Kidney epithelial cell (primary cell): ENCODE measurements around the gene ADCY3. TPM values are rescaled to one million over a fixed set of nuclear protein-coding genes. Genes with fewer than 3 reads are reported as not detected.
A peak's percentile ranks its signal among the peaks of the same experiment; 100 is the strongest.

Experiments
- DNase-seq: peaks from one replicate; pipeline ENCODE4 v3.0.0-alpha.2; 2010; ENCODE audit warnings: low read depth
- H3K27me3 ChIP-seq: 2 replicates; pipeline ENCODE4 v1.6.0; 2011; ENCODE audit warnings: low read length; ENCODE audit not compliant: control insufficient read depth, insufficient read depth
- H3K36me3 ChIP-seq: 2 replicates; pipeline ENCODE4 v1.5.1; 2011; ENCODE audit warnings: low read length; ENCODE audit not compliant: control insufficient read depth, insufficient read depth
- H3K4me3 ChIP-seq: 2 replicates; pipeline ENCODE4 v1.5.1; 2011; ENCODE audit warnings: low read depth, mild to moderate bottlenecking, control low read depth, low read length
- CTCF ChIP-seq: IDR thresholded peaks from 2 replicates; pipeline ENCODE4 v1.5.1; 2011; ENCODE audit warnings: mild to moderate bottlenecking, moderate library complexity, low read length, control low read depth, inconsistent platforms; ENCODE audit not compliant: insufficient read depth, poor library complexity, severe bottlenecking
- total RNA-seq: library from RNA; depleted of rRNA; stranded (reverse); fragments of >200 nt; gene quantifications from 2 replicates; pipeline ENCODE4 v1.2.3, GENCODE V29; 2015

The ADCY3 gene
- total RNA-seq, 1 donor from 2014 or later: 24.5 TPM

DNA sequence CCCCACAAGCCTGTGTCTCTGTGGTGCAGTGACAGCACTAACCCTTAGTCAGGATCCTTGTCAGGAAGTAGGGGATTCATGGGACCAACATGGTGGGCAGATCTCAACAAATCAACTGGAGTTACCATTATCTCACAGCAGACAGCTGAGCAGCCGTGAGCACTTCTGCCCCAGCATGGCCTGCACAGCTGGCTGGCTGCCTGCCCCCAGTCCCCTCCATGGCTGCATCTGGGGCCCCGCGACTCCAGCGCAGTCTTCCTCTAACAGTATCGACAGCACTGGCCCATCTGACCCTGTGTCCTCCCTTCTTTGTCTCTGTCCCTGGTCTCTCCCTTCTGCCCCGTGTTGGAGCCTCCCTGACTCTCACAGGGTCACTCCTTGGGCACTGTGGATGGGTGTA is 4.7 kb upstream of the ADCY3 start:
- DNase-seq: no peak
- Histone ChIP-seq H3K27me3 (peaks cover 2% of the 10 kb centered on the region), H3K36me3 (no peaks in the 10 kb centered on the region), H3K4me3 (no peak overlapping the region)
- no peak for TF ChIP-seq CTCF

DNA sequence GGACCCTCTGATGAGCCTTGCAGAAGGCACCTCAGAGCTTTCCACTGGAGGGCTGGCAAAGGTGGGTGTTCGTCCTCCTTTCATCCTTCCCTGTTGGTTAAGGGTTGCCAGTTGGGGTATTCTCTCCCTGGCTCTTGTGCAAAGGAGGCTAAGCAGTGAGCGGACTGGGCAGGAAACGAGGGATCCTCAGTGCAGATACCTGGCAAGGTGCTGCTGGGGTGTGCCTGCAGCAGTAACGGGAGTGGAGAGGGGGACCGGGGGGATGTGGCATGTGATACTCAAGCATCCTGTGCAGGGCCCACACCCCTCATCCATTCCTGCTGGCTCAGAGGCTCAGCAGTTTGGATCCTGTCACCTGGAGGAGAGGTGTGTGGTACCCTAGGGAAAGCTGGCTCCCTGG is 4.2 kb upstream of the ADCY3 start:
- Histone ChIP-seq H3K27me3 (peaks cover 2% of the 10 kb centered on the region), H3K36me3 (no peaks in the 10 kb centered on the region), H3K4me3 (no peak overlapping the region)
- no peak for DNase-seq
- no peak for TF ChIP-seq CTCF

DNA sequence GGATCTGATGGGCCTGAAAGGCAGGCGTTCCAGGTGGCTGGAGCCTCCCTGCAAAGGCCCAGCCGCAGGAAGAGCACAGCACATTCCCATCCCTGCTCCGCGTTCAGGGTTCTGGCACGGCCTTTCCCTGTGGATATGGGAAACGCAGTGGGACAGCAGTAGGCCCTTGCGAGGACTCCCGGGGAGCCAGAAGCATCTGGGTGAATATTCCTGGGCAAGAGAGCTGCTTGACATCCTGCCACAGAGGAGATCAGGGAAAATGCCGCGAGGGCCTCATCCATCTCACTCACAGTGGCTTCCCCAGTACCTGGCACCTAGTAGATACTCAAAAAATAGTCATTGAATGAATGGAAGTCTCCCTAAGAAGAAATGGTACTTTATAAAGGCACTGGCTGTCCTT is 3.1 kb upstream of the ADCY3 start:
- H3K27me3 ChIP-seq: peaks cover 2% of the 10 kb centered on the region
- peaks cover 1% of the 10 kb centered on the region for H3K36me3 ChIP-seq
- no peak for TF ChIP-seq CTCF
- DNase-seq: no peak
- no peak overlapping the region for H3K4me3 ChIP-seq

DNA sequence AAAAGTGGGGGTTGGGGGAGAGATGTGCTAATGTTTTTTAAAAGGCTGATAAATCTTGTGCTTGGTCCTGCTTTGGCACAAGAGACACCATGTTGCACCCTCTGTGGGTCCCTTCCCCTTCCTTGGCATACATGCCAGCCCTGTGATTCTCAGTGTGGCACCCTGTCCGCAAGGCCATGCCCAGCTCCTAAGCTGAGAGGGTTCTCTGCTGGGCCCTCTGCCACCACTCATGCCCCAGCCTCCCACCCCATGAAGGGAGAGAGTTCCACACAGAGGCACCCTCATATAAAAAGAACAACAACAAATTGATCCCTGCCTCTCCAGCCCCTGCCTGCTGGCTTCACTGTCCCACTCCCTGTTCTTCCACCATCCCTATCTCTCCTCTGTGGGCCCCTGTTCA is 2.5 kb upstream of the ADCY3 start:
- Histone ChIP-seq H3K36me3 (peaks cover 1% of the 10 kb centered on the region), H3K27me3 (peaks cover 2% of the 10 kb centered on the region), H3K4me3 (no peak overlapping the region)
- TF ChIP-seq CTCF: no peak
- no peak for DNase-seq

DNA sequence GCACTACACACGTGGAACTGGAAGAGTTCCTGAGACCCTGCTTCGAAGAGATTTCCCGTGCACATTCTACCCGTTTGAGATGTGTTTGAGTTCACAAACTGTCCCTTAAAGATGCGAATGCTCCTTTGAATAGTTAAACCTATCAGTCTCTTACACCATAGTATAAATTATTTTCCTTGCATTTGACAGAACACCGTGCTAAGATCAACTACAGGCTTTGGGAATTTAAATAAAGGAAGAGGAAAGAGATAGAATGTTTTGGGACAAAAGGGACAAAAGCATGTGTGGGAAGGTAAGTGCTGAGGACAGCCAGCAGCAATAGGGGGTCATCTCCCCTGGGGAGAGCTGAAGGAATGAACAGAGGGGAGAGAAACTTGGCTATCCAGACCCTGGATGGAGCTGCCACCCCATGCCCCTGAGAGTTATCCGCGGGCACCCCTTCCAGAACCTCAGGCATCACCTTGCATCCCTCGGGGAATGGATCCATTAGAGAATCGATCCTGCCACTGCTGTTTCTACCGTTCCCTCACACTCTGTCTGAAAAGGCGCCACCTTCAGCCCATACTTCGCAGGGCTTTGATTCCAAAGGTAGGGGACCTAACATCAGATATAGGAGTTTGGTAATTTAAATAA is 888 bp upstream of the ADCY3 start:
- peaks cover 1% of the 10 kb centered on the region for H3K36me3 ChIP-seq
- TF ChIP-seq CTCF: peak; percentile 37
- H3K27me3 ChIP-seq: peaks cover 2% of the 10 kb centered on the region
- no peak for DNase-seq
- H3K4me3 ChIP-seq: peak overlapping the region; percentile 48

GRCh38 chr2:24919506-24920097 is 435 bp downstream of the ADCY3 start:
- peaks cover 1% of the 10 kb centered on the region for H3K36me3 ChIP-seq
- TF ChIP-seq CTCF: no peak
- peak overlapping the region; percentile 48 for H3K4me3 ChIP-seq
- no peak for DNase-seq
- no peaks in the 10 kb centered on the region for H3K27me3 ChIP-seq
